DOHH2 (cell line): ENCODE data around the gene GREB1L.

Source experiments
- H3F3A ChIP-seq: fragments of 200-600 bp; sonication (generic), shearing (Covaris generic); 2 replicates; pipeline ENCODE4 v1.6.0; 2016; ENCODE audit warnings: antibody characterized with exemption, mild to moderate bottlenecking; ENCODE audit not compliant: control insufficient read depth, insufficient read depth
- H3K27ac ChIP-seq: fragments of 200-600 bp; sonication (generic); 2 replicates; pipeline ENCODE4 v1.5.1; 2014; ENCODE audit warnings: low read depth, mild to moderate bottlenecking, low read length, moderate library complexity
- H3K27me3 ChIP-seq: fragments of 200-600 bp; sonication (generic); 2 replicates; pipeline ENCODE4 v1.6.1; 2014; ENCODE audit warnings: mild to moderate bottlenecking, low read length, mixed read lengths; ENCODE audit not compliant: control insufficient read depth
- H3K36me3 ChIP-seq: fragments of 200-600 bp; sonication (generic); 2 replicates; pipeline ENCODE4 v1.6.1; 2014; ENCODE audit warnings: mild to moderate bottlenecking, low read length, moderate library complexity, mixed read lengths; ENCODE audit not compliant: control insufficient read depth
- H3K4me1 ChIP-seq: fragments of 200-600 bp; sonication (generic); 2 replicates; pipeline ENCODE4 v1.6.1; 2014; ENCODE audit warnings: mild to moderate bottlenecking, low read length, mixed read lengths; ENCODE audit not compliant: control insufficient read depth
- H3K4me2 ChIP-seq: fragments of 200-600 bp; sonication (generic); 2 replicates; pipeline ENCODE4 v1.6.0; 2014; ENCODE audit warnings: mild to moderate bottlenecking, low read length, moderate library complexity
- H3K4me3 ChIP-seq: fragments of 200-600 bp; sonication (generic); 2 replicates; pipeline ENCODE4 v1.5.1; 2014; ENCODE audit warnings: mild to moderate bottlenecking, low read length, mixed read lengths
- H3K79me2 ChIP-seq: fragments of 200-600 bp; sonication (generic); 2 replicates; pipeline ENCODE4 v1.6.1; 2014; ENCODE audit warnings: mild to moderate bottlenecking, low read length, mixed read lengths; ENCODE audit not compliant: control insufficient read depth
- H3K9me2 ChIP-seq: fragments of 200-600 bp; sonication (generic); replicated peaks from 2 replicates; pipeline ENCODE4 v1.6.1; 2014; ENCODE audit warnings: mild to moderate bottlenecking, low read length, mixed read lengths; ENCODE audit not compliant: control insufficient read depth
- H3K9me3 ChIP-seq: fragments of 200-600 bp; sonication (generic); 2 replicates; pipeline ENCODE4 v1.6.1; 2014; ENCODE audit warnings: antibody characterized with exemption, low read length, mixed read lengths; ENCODE audit not compliant: control insufficient read depth, insufficient read depth
- H4K20me1 ChIP-seq: fragments of 200-600 bp; sonication (generic); 2 replicates; pipeline ENCODE4 v1.6.0; 2014; ENCODE audit warnings: low read depth, mild to moderate bottlenecking, antibody characterized with exemption, low read length, moderate library complexity; ENCODE audit not compliant: control insufficient read depth, insufficient read depth
- CTCF ChIP-seq: fragments of 200-600 bp; sonication (generic); IDR thresholded peaks from one replicate; pipeline ENCODE4 v1.5.1; 2014; ENCODE audit warnings: antibody characterized with exemption, mild to moderate bottlenecking, low read depth, low read length; ENCODE audit not compliant: poor library complexity, severe bottlenecking
- EZH2phosphoT487 ChIP-seq: fragments of 200-600 bp; sonication (generic); IDR thresholded peaks from 2 replicates; pipeline ENCODE4 v1.6.1; 2017; ENCODE audit warnings: borderline replicate concordance, mild to moderate bottlenecking, antibody characterized with exemption, low read length, moderate library complexity, mixed read lengths

The GREB1L gene

GRCh38 chr18:21550510-21550970 lies 308.5 kb downstream of the GREB1L start:
- Histone ChIP-seq H3K79me2 (0 out of 2 replicates have a peak, but pooled peaks cover 2% of the 10 kb centered on the region), H3K9me3 (no peaks in the 10 kb centered on the region), H3K36me3 (peaks cover 49% of the 10 kb centered on the region), H3K4me3 (no peak overlapping the region), H3K4me1 (no peaks in the 10 kb centered on the region), H4K20me1 (no peaks in the 10 kb centered on the region), H3K4me2 (no peak overlapping the region), H3K9me2 (no peaks in the 10 kb centered on the region), H3F3A (no peaks in the 10 kb centered on the region), H3K27me3 (no peaks in the 10 kb centered on the region), H3K27ac (no peak overlapping the region)
- no peak for TF ChIP-seq EZH2phosphoT487
- no peak for TF ChIP-seq CTCF

GRCh38 chr18:21557607-21558253 lies 315.7 kb downstream of the GREB1L start:
- Histone ChIP-seq H4K20me1 (no peaks in the 10 kb centered on the region), H3K27ac (no peak overlapping the region), H3K27me3 (no peaks in the 10 kb centered on the region), H3F3A (peaks cover 4% of the 10 kb centered on the region; the same call in 1 of the 2 replicates), H3K9me3 (no peaks in the 10 kb centered on the region), H3K4me3 (no peak overlapping the region), H3K4me2 (no peak overlapping the region), H3K79me2 (no peaks in the 10 kb centered on the region), H3K4me1 (no peaks in the 10 kb centered on the region), H3K9me2 (no peaks in the 10 kb centered on the region), H3K36me3 (peaks cover 54% of the 10 kb centered on the region)
- TF ChIP-seq EZH2phosphoT487: no peak
- TF ChIP-seq CTCF: no peak

- no peaks in the 10 kb centered on the region for H3K9me2 ChIP-seq
- H3K27ac ChIP-seq: no peak overlapping the region
- no peaks in the 10 kb centered on the region for H3K4me1 ChIP-seq
- H4K20me1 ChIP-seq: no peaks in the 10 kb centered on the region
- H3K79me2 ChIP-seq: no peaks in the 10 kb centered on the region
- H3K9me3 ChIP-seq: no peaks in the 10 kb centered on the region
- H3K4me3 ChIP-seq: no peak overlapping the region
- no peak overlapping the region for H3K4me2 ChIP-seq
- TF ChIP-seq CTCF (no peak), EZH2phosphoT487 (no peak)
- peaks cover 4% of the 10 kb centered on the region; the same call in 1 of the 2 replicates for H3F3A ChIP-seq
- H3K36me3 ChIP-seq: peaks cover 62% of the 10 kb centered on the region
- H3K27me3 ChIP-seq: no peaks in the 10 kb centered on the region
Measured at GRCh38 chr18:21559195-21559594, 317.2 kb downstream of the GREB1L start.
